IPS-18a (cell line): ENCODE measurements around the gene TMEM163.
"Not testable (repeated sequence)": the region's sequence is repeated elsewhere in the genome, so short reads cannot be mapped to it uniquely, and the experiment has no call there.

ENCODE experiments used
- H3K27ac ChIP-seq: one replicate; pipeline ENCODE4 v1.5.1; 2013; ENCODE audit warnings: low read length
- H3K27me3 ChIP-seq: one replicate; pipeline ENCODE4 v1.6.1; 2013; ENCODE audit warnings: mild to moderate bottlenecking, low read length; ENCODE audit not compliant: control insufficient read depth, insufficient read depth
- H3K36me3 ChIP-seq: one replicate; pipeline ENCODE4 v1.6.1; 2013; ENCODE audit warnings: low read depth, low read length; ENCODE audit not compliant: control insufficient read depth
- H3K4me1 ChIP-seq: one replicate; pipeline ENCODE4 v1.6.1; 2013; ENCODE audit warnings: low read depth, low read length; ENCODE audit not compliant: control insufficient read depth
- H3K4me3 ChIP-seq: one replicate; pipeline ENCODE4 v1.5.1; 2013; ENCODE audit warnings: low read length
- H3K9ac ChIP-seq: one replicate; pipeline ENCODE4 v1.6.1; 2013; ENCODE audit warnings: mild to moderate bottlenecking, low read length, moderate library complexity
- H3K9me3 ChIP-seq: one replicate; pipeline ENCODE4 v1.6.1; 2013; ENCODE audit warnings: low read depth, low read length; ENCODE audit not compliant: control insufficient read depth

The TMEM163 gene

GRCh38 chr2:134656391-134656790 lies 62.4 kb downstream of the TMEM163 start:
- H3K9ac ChIP-seq, H3K9me3 ChIP-seq, H3K36me3 ChIP-seq, H3K27ac ChIP-seq, H3K4me1 ChIP-seq, H3K4me3 ChIP-seq, H3K27me3 ChIP-seq: not testable (repeated sequence)

DNA sequence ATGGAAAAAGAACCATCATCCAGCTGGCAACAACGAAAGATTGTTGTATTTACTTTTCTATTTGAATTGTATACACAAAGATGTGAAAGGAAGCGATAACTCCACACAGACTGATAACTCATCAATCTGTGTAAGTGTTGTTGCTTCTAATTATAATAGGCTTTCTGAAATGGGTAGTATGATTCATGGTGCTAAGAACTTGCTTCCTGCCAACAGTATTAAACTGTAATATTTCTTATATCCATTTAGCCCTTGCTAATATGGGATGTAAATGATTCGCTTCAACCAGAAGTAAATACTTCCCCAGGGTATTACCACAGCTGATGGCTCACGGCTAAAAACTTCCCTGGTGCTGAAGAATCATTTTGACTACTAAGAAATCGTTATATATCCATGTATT lies 70.2 kb downstream of the TMEM163 start:
- H3K4me1 ChIP-seq, result no peaks in the 10 kb centered on the region
- H3K9ac ChIP-seq, result no peak overlapping the region
- no peaks in the 10 kb centered on the region for H3K9me3 ChIP-seq
- no peak overlapping the region for H3K27ac ChIP-seq
- H3K4me3 ChIP-seq, result no peak overlapping the region
- H3K27me3 ChIP-seq, result no peaks in the 10 kb centered on the region
- no peaks in the 10 kb centered on the region for H3K36me3 ChIP-seq

GRCh38 chr2:134647607-134648256 lies 71.1 kb downstream of the TMEM163 start:
- no peak overlapping the region for H3K27ac ChIP-seq
- H3K4me1 ChIP-seq, result no peaks in the 10 kb centered on the region
- no peak overlapping the region for H3K4me3 ChIP-seq
- H3K27me3 ChIP-seq, result no peaks in the 10 kb centered on the region
- no peaks in the 10 kb centered on the region for H3K9me3 ChIP-seq
- H3K9ac ChIP-seq, result no peak overlapping the region
- H3K36me3 ChIP-seq, result no peaks in the 10 kb centered on the region

DNA sequence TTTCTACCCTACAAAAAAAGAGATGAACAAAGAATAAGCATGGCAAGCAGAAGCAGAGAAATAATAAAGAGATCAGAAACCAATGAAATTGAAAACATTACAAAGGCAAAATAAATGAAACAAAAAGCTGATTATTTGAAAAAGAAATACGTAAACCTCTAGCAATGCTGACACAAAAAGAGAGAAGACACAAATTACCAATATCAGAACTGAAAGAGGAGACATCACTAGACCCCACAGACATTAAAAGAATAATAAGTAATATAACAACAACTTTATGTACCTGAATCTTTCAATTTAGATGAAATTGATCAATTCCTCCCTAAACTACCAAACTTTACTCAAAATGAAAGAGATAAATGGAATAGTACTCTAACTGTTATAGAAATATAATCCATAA lies 75.9 kb downstream of the TMEM163 start:
- H3K36me3 ChIP-seq, result no peaks in the 10 kb centered on the region
- no peaks in the 10 kb centered on the region for H3K27me3 ChIP-seq
- no peak overlapping the region for H3K9ac ChIP-seq
- H3K27ac ChIP-seq, result no peak overlapping the region
- no peaks in the 10 kb centered on the region for H3K4me1 ChIP-seq
- no peaks in the 10 kb centered on the region for H3K9me3 ChIP-seq
- no peak overlapping the region for H3K4me3 ChIP-seq

DNA sequence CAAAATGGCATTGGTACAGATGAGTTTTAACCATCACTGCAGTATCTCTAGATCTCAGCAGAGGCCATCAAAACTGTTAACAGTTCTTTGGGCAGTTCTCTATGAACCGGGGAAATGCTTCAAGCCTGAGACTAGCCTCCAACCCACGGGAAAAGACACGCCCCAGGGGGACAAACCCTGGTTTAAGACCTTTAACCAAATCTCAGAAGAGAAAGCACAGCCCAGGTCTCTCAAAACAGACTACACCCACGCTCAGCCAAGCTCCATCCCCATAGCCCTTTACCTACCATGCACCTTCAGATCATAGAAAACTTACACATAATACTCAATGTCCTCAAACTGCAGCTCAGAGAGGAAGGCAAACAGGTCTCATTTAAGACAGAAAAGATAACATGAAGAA lies 78.3 kb downstream of the TMEM163 start:
- Histone ChIP-seq H3K4me1 (no peaks in the 10 kb centered on the region), H3K27me3 (no peaks in the 10 kb centered on the region), H3K4me3 (no peak overlapping the region)

DNA sequence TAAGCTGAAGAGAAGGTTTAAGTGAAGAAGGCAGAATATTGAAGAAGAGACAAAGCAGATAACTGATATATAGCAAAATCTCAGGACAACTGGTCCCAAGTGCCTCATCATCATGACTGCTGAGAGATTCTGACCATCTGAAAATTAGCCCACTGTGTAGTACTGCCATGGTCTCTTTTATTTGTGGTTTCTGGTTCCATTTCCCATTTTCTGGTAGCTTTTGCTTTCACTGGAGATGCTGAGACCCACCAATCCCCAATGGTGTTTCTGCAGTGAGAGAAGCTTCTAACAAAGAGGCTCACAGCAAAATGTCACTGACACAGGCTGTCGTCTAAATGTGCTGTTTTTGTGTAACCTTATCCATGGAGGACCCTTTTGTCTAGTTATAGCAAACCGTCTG lies 79.5 kb downstream of the TMEM163 start:
- H3K4me1 ChIP-seq, result no peaks in the 10 kb centered on the region
- no peaks in the 10 kb centered on the region for H3K36me3 ChIP-seq
- no peak overlapping the region for H3K4me3 ChIP-seq
- H3K9ac ChIP-seq, result no peak overlapping the region
- no peaks in the 10 kb centered on the region for H3K27me3 ChIP-seq
- H3K9me3 ChIP-seq, result no peaks in the 10 kb centered on the region
- no peak overlapping the region for H3K27ac ChIP-seq

More for the DNA sequence above, 78.3 kb downstream of the TMEM163 start:
- Histone ChIP-seq H3K9me3 (no peaks in the 10 kb centered on the region), H3K36me3 (no peaks in the 10 kb centered on the region), H3K27ac (no peak overlapping the region), H3K9ac (no peak overlapping the region)

DNA sequence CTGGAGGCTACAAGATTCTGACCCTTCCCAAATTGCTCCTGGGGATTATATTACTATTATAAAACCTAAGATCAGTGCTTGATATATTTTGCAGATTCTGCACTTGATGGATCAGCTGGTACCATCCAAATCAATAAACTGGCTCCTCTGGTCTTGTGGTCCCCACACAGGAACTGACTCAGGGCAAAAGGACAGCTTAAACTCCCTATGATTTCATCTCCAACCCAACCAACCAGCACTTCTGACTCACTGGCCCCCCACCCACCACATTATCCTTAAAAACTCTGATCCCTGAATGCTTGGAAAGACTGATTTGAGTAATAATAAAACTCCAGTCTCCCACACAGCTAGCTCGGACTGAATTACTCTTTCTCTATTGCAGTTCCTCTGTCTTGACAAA lies 82.1 kb downstream of the TMEM163 start:
- no peak overlapping the region for H3K4me3 ChIP-seq
- no peaks in the 10 kb centered on the region for H3K36me3 ChIP-seq
- H3K27me3 ChIP-seq, result no peaks in the 10 kb centered on the region
- H3K9me3 ChIP-seq, result no peaks in the 10 kb centered on the region
- no peak overlapping the region for H3K27ac ChIP-seq
- H3K4me1 ChIP-seq, result no peaks in the 10 kb centered on the region
- no peak overlapping the region for H3K9ac ChIP-seq

GRCh38 chr2:134634054-134634753 lies 84.6 kb downstream of the TMEM163 start:
- Histone ChIP-seq H3K36me3 (no peaks in the 10 kb centered on the region), H3K27ac (no peak overlapping the region), H3K4me1 (no peaks in the 10 kb centered on the region), H3K4me3 (no peak overlapping the region), H3K27me3 (no peaks in the 10 kb centered on the region), H3K9me3 (no peaks in the 10 kb centered on the region), H3K9ac (no peak overlapping the region)

DNA sequence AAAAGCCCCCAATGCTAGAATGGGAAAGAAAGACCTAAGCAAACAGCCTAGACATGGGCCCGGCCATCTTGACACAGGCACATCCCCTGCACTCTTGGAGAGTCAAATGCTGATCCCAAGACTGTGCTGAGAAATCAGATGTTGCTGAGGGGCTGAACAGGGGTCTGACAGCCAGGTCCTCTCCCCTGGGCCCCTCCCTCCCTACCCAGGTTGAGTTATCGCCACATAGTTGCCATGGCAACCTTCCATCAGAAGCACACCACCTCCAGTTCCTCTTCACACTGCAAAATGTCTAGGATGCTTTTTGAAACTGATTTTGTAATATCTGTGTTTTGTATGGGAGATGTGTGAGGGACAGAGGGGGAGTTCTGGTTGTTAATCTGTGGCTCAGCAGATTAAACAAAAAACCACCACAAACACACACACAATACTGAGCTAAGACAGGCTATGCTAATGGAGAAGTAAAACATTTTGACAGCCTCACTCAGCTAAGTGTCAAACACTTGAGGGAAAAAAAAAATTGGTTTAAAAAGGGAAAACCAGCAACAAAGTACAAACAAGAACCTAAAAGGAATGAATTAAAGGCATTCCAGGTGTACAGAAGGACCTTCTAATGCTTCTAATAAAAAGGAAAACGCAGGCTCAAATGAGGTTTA lies 88.2 kb downstream of the TMEM163 start:
- no peaks in the 10 kb centered on the region for H3K9me3 ChIP-seq
- H3K9ac ChIP-seq, result no peak overlapping the region
- no peak overlapping the region for H3K27ac ChIP-seq
- H3K36me3 ChIP-seq, result no peaks in the 10 kb centered on the region
- no peaks in the 10 kb centered on the region for H3K4me1 ChIP-seq
- H3K27me3 ChIP-seq, result no peaks in the 10 kb centered on the region
- H3K4me3 ChIP-seq, result no peak overlapping the region

DNA sequence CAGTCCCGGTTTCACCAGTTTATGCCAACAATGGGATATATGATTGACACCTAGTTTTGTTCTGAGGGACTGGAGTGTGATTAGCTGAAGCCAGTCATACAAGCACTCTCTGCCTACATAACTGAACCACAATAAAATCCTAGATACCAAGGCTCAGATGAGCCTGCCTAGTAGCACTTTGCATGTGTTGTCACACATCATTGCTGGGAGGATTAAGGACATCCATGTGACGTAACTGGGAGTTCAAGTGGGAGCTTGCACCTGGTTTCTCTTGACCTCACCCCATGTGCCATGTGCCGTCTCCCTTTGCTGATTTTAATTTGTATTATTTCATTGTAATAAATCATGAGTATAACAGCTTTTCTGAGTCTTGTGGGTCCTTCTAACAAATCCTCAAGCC lies 90.3 kb downstream of the TMEM163 start:
- no peaks in the 10 kb centered on the region for H3K27me3 ChIP-seq
- H3K9ac ChIP-seq, result no peak overlapping the region
- no peak overlapping the region for H3K4me3 ChIP-seq
- H3K36me3 ChIP-seq, result no peaks in the 10 kb centered on the region
- no peaks in the 10 kb centered on the region for H3K4me1 ChIP-seq
- no peak overlapping the region for H3K27ac ChIP-seq
- no peaks in the 10 kb centered on the region for H3K9me3 ChIP-seq

GRCh38 chr2:134626781-134627180 lies 92.0 kb downstream of the TMEM163 start:
- no peaks in the 10 kb centered on the region for H3K9me3 ChIP-seq
- no peaks in the 10 kb centered on the region for H3K36me3 ChIP-seq
- H3K27ac ChIP-seq, result no peak overlapping the region
- H3K4me1 ChIP-seq, result no peaks in the 10 kb centered on the region
- no peaks in the 10 kb centered on the region for H3K27me3 ChIP-seq
- no peak overlapping the region for H3K4me3 ChIP-seq
- no peak overlapping the region for H3K9ac ChIP-seq

- H3K36me3 ChIP-seq, result no peaks in the 10 kb centered on the region
- H3K27ac ChIP-seq, result no peak overlapping the region
- no peaks in the 10 kb centered on the region for H3K4me1 ChIP-seq
- H3K9me3 ChIP-seq, result no peaks in the 10 kb centered on the region
- H3K9ac ChIP-seq, result no peak overlapping the region
- no peak overlapping the region for H3K4me3 ChIP-seq
- H3K27me3 ChIP-seq, result no peaks in the 10 kb centered on the region
Observed at GRCh38 chr2:134625311-134625710, 93.5 kb downstream of the TMEM163 start.
